Measurements from ENCODE around the gene ALG11.

The ALG11 gene

DNA sequence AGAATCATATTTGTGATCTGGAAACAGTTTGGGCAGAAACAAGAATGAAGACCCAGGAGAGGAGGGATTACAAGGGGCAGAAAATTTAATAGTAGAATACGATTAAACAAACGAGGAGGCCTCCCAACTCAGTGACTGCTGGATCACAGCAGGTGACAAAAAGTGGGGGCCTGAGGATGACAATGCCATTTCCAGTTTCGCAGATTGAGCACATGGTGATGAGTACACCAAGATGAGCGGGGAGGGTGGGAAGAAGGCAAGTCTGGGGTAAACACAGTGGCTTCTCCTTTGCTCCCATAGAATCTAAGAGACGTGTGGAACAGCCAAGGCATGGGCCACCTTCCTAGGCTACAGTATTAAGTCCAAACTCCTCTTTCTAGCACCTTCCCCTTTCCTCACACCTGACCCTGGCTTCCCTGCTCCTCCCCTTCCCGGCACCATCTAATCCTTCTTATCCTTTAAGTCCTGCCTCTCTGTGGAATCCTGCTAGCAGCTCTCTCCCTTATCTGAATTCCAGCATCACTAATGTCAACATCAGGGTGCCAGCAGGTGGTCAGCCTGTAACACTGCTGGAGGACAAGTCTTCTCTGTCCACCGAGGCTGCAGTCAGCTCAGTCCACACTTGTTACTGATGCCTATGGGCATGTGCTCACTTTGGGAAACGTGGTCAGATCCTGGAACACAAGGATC is 14.4 kb upstream of the ALG11 start:
- DNase-seq = no peak

DNA sequence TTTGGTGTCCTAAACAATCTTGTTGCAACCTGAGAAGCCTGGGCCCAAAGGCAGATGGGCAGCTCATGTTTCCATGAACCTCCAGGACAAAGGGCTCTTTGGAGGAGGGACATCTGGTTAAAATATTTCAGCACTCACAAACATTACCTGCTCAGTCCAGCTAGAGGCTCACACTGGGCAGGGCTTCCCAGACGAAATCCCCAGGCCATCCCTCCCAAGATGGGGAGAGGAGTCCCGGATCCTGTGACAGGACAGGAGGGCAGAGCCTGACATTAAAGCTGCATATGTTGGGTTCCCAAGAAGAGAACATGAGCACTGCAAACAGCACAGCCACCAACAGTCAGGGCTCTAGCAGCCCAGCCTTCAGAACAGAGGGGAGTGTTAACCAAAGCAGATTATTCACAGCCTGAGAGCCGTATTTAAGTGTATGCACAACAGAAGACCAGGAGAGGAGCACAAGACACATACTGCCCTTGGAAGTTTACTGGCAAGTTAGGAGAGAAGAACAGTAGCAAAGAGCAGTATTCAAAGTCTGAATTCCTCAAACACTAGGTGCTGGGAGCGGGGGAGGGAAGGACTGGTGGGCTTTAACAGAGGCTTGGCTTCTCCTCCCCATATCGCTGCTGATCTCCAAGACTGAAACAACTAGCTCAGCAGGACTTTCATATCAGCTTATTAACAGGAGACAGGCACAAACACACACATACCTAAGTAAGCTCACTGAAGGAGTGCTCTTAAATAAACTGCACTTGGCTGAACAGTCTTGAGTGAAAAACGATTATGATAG is 13.3 kb upstream of the ALG11 start:
- DNase-seq = no peak

DNA sequence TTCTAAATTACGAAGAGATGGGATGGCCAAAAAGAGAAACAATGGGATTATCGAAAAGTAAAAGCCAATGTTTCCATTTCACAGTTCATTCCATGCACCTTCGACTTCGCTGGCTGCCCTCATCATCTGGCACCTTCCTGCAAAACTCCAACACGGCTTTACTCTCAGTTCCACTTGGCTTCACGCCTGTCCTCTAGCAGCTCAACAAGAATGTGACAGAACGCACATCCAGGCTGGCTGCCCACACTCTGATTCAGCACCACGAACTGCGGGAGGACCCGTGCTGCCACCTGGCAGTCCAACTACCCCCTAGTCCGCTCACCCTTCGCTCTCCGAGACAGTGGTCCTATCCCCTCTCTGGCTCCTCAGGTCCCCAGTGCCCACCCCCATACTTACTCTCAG is 12.7 kb upstream of the ALG11 start:
- DNase-seq = no peak

DNA sequence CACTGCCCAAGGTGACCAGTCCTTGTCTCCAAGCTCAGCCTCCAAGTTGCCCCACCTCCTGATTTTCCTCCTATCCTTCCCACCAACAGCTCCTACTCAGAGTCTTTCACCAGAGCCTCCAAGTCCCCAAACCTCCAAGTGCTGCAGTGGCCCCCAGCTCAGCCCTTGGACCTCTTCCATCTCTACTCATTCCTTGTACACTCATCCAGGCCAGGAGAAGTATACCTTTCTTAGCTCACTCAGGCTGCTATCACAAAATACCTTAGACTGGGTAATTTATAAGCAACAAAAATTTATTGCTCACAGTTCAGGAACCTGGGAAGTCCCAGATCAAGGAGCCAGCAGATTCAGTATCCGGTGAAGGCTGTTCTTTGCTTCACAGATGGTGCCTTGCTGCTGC is 12.3 kb upstream of the ALG11 start:
- no peak for DNase-seq

DNA sequence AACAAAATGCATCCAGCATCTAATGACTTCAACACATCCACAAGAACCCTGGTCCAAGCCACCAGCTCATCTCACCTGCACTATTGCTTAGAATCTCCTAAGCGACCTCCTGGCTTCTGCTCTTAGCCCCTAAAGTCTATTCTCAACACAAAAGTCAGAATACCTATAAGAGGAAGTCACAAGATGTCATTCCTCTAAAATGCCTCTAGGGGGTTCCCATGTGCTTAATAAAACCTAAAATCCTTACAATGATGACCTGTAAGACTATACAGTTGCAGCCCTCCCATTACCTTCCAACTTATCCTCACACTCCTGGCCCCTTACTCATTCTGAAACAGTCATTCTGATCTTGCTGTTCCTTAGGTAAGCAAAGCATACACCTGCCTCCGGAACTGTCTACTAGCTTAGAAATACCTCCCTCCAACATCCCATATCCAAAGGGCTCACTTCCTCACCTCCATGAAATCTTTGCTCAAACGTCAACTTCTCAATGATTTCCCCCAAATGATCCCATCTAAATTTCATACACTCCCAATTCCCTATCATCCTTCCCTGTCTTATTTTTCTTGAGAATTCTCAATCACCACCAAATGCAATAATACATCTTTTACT is 11.0 kb upstream of the ALG11 start:
- DNase-seq = no peak

DNA sequence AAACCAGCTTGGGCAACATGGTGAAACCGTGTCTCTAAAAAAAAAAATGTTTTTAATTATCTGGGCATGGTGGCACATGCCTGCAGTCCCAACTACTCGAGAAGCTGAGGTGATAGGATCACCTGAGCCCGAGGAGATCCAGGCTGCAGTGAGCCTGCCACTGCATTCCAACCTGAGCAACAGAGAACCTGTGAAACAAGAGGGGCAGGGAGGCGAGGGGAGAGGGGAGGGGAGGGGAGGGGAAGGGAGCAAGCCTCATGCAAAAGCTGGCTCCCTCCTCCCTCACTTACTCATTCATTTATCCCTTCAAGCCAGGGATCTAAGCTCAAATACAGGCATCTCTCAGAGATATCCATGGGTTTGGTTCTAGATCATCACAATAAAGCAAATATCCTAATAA is 9.8 kb upstream of the ALG11 start:
- DNase-seq = no peak

DNA sequence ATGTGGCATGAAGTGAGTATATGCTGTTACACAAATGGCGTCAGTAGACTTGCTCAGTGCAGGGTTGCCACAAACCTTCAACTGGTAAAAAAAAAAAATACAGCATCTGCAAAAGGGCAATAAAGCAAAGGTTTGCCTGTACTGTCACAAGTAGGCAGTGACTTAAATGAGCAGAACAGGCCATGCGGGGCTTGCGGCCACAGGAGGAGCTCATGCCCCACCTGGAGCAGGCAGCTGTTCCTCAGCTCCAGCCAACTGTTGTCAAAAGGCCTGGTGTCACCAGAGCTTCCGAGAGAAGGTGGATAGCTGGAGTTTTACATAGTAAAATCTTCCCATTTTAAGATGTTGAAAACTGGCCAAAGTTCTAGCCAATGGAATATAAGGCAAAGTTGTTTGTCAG is 8.7 kb upstream of the ALG11 start:
- no peak for DNase-seq

DNA sequence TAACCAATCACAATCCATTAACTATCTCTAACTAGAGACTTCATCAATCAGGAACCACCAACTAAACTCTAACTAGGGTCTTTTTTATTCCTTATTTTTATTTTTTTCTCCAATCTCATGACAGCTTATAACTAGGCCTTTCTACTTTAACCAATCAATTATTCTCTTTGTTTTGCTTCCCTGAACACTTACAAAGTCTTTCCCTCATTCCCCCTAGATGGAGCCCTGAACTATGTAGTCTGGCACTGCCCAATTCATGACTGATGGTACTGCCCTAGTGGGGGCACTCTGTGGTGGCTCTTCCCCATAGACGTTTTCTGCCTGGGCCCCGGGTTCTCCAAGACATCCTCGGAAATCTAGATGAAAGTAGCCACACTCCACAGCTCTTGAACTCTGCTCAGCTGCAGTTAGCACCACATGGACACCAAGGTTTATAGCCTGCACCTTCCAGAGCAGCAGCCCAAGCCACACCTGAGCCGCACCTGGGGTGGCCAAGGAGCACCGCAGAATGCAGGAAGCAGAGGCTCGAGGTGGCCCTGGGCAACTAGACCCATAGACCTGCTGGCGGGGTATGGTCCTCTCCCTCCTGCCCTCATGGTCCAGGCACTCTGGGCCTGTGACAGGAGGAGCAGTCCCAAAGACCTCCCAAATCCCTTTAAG is 7.6 kb upstream of the ALG11 start:
- DNase-seq = no peak

DNA sequence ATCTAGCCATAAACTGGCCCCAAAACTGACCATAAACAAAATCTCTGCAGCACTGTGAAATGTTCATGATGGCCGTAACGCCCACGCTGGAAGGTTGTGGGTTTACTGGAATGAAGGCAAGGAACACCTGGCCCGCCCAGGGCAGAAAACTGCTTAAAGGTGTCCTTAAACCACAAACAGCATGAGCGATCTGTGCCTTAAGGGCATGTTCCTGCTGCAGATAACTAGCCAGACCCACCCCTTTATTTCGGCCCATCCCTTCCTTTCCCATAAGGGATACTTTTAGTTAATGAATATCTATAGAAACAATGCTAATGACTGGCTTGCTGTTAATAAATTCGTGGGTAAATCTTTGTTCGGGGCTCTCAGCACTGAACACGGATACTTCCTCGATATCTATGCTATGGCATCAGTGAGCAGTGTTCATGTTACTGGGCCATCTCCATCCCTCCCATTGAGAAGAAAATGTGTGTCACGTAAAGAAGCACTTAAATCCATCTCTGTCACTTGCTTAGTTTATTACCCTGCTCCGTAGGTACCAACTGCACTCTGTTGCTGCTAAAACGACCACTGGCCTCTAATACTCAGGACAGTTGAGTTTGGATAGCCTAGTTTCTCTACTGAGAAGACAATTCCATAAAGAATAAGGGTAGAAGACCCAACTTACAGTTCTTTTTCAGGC is 6.2 kb upstream of the ALG11 start:
- no peak for DNase-seq

DNA sequence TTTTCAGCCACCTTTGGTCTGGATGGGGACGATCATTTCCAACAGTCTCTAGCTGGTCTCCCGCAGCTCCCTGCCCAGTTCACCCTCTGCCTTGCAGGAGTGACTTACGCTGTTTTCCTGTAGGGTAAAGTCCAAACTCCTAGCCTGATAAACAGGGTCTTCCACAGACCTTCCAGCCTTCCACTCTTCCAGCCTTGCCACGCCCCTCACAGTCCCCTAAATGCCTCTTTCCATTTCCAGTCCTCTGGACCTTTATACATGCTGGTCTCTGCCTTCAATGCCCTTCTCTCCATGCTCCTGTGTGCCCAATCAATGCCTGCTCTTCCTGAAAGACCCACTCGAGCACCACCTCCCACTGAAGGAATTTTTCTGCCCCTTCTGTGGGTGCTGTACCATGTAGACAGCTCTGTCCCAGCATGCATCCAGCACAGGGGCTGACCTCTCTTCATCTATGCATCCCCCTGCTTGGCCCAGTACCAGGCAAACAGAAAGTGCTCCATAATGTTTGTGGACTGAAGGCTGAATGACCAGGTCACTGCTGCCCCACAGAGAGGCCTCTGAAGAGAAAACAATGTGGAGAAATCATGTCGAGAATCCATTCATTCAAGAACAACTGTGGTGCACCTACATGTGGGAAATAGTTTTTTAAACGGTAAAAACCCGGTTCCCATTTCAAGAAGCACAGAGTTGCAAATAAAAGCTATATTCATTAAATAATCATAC is 5.5 kb upstream of the ALG11 start:
- no peak for DNase-seq

DNA sequence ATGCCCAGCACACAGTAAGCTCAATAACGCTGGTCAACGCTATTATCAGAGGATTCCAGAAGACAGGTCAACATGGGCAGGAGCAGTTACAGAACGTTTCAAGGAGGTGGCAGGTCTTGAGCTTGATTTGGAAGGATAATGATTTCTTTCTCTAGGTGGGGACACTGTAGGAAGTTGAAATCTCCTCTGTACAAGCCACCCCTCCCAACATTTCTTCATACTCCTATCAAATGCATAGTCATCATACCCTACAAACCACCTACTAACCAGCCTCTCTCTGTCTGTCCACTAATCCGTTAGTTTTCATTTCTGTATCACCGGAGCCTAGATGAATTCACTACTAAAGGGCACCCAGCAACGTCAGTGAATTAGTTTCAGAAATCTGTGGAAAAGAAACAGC is 2.3 kb upstream of the ALG11 start:
- DNase-seq = no peak

DNA sequence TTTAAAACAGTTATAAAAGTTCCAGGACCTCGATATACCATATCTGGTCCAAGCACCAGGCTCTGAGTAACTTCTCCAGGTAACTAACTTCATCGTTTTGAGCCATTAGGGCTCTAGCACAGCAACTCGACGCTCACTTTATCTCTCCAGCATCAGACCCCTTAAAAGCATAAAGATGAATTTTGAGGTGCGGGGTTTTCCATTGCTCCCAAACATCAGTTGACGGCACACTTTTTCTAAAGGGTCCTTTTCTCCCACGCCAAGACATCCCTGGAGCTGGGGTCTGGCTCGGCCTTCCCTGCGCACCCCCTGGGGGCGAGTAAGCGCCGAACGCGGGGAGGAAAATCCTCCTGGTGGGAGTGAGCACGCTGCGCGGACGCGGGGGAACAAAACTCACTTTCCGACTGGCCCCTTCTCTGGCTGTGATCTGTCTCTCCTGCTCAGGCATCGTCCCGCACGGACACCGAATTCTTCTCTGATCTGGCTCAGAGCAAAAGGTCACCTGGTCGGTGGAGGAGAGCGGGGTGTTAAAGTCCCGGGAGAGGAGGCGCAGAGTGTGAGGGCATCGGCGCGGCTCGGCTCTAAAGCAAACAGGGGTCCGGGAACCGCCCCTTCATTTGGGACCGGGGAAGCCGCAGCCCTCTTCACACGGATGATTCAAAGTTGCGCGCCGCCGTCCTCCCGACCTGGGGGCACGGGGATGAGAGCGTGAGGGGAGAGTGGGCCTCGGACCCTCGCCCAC is 1.1 kb upstream of the ALG11 start, which contains the start of gene ATP7B:
ATP7B (minus strand) TSS at position 561 of the 742 bp plus-strand sequence; CDS start at position 448, 113 bp downstream.
- DNase-seq = no peak

DNA sequence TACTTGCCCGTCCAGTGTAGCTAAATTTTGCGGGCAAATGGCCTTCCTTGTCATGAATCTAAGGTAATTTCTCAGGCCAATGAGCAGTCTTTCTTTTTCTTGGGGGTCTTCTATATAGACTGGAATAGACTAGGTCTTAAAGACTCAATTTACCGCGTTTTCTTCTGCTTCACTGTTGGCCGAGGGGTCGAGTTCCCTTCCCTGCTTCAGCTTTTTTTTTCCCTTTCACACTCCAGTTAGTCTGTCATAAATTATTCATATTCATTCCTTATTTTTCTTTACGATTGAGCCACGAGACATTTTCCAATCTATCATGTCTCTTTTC is 276 bp downstream of the ALG11 start:
- DNase-seq = no peak

DNA sequence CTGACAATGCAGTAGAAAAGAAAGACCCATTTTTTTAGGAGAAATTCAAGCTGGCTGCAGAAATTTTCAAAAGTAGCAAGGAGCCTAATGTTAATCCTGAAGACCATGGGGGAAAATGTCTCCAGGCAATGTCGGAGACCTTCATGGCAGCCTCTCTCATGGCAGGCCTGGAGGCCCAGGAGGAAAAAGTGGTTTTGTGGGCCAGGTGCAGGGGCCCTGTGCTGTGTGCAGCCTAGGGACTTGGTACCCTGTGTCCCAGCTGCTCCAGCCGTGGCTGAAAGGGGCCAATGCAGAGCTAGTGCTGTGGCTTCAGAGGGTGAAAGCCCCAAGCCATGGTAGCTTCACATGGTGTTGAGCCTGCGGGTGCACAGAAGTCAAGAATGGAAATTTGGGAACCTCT is 4.1 kb downstream of the ALG11 start:
- DNase-seq = no peak

DNA sequence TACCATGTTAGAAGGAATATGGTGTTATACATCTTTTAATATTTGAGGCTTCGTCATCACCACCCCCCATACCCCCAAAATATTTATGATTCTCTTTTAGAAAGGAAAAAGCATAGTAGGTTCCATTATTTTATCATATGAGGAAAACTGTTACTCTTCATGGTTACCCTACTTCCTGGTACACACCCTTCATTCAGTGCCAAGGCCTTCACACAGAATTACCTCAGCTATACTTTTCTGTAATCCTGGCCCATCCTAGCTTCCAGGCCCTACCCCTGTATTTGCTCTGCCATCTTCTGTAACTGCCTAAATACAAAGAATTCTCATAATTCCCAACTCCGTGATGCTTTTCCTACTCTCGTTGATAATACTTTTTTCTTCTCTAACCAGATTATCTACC is 8.0 kb downstream of the ALG11 start:
- no peak for DNase-seq

DNA sequence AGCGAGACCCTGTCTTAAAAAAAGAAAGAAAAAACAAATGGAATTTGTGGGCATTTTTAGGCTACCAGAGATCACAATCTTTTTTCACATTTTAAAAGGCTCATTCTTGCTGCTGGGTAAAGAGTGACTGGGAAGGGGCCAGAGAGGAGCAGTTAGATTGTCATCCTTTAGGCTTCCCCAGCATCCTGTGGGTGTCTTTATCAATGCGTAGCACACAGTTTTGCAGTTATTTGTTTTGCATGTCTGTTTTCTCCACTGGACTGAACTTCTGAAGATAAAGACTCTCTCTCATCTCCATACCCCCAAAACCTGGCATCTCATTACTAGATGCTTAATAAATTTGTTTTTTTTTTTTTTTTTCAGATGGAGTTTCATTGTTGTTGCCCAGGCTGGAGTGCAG is 10.2 kb downstream of the ALG11 start:
- DNase-seq = no peak

DNA sequence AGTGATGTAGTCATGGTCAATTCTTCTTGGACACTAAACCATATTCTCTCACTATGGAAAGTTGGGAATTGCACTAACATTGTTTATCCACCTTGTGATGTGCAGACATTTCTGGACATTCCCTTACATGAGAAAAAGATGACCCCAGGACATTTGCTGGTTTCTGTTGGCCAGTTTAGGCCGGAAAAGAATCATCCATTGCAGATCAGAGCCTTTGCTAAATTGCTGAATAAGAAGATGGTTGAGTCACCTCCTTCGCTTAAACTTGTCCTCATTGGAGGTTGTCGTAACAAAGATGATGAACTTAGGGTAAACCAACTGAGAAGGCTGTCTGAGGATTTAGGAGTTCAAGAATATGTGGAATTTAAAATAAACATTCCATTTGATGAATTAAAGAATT is 12.3 kb downstream of the ALG11 start, which contains the start of gene UTP14C:
UTP14C (plus strand) TSS at position 211 of the 400 bp plus-strand sequence. CDS start 4,114 bp downstream, outside the sequence.
- DNase-seq = no peak

DNA sequence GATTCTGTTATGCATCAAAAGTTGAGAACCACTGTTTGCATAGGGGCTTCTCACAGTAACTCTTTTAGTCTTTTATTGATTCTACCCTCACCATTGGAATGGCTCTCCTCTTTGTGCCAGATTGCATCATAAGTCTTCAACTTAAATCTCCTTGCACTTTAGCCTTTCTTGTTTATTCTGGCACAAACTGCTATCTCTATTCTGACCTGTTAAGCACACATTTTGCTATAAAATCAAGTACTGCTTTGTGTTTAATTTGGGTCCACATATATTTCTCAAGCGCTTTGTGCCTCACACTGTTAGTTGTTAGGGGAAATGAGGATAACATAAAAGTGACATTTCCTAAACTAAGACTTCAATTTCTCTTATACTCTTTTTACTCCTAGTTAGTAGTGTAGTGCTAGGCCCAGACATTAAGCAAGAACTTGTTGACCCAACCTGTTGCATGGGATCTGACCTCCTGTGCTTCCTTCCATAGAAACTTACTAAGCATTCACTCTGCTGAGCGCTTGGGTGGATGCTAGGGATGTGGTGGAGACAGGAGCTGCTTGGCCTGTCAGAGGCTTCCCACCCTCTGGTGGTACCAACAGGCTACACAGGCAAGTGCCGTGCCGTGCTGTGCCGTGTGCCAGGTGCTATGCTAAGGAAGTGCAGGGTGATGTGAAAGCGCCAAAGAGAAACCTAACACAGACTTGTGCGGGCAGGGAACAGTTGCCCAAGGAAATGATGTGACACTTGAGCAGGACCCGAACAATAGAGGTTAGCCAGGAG is 13.5 kb downstream of the ALG11 start:
- no peak for DNase-seq

DNA sequence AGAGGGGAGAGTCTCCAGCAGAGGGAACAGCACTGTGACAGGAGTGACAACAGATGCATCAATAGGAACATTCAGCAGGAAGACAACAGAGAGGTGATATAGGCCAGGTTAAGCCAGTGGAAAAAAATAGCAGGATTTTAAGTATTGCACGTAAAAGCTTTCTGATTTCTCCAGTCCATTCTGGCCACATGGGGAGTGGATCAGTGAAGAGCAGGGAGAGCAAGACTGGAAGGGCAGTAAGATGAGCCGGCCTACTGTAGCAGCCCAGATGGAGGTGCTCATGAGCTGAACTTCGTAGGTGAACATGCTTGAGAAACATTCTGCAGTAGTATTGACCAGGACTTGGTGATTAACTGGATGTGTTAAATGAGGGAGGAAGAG is 14.0 kb downstream of the ALG11 start:
- no peak for DNase-seq

DNA sequence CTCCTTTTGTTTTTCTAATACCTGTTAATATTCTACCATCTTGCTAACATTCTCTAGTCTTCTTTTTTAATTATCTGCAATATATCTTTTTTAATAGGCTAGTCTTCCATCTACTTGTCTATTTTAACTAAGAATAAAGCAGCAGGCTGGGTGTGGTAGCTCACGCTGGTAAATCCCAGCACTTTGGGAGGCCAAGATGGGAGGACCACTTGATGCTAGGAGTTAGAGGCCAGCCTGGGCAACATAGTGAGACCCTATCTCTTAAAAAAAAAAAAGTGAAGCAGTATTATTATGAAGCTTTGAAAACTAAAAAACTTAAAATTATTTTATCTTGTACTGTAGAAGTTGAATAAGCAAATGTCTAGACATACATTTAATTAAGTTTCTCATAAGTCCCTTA is 15.6 kb downstream of the ALG11 start:
- DNase-seq = no peak

DNA sequence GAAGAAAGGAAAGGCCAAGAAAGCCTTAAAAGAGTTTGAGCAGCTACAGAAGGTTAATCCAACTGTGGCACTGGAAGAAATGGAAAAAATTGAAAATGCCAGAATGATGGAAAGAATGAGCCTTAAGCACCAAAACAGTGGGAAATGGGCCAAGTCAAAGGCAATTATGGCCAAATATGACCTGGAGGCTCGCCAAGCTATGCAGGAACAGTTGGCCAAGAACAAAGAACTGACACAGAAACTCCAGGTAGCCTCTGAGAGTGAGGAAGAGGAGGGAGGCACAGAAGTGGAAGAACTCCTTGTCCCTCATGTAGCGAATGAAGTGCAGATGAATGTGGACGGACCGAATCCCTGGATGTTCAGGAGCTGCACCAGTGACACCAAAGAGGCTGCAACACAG is 17.4 kb downstream of the ALG11 start:
- peak; percentile 4 for DNase-seq

Measured in NCI-H2029 (cell line).